GM18873 (cell line): ENCODE results near the gene RELB.

Experiments
- ATAC-seq: cut with Tn5 transposase; IDR thresholded peaks from one replicate; pipeline ENCODE4 v1.9.1; 2021; ENCODE audit warnings: mild to moderate bottlenecking, moderate library complexity, moderate number of reproducible peaks; ENCODE audit not compliant: unreplicated experiment, low FRiP score

RELB gene

DNA sequence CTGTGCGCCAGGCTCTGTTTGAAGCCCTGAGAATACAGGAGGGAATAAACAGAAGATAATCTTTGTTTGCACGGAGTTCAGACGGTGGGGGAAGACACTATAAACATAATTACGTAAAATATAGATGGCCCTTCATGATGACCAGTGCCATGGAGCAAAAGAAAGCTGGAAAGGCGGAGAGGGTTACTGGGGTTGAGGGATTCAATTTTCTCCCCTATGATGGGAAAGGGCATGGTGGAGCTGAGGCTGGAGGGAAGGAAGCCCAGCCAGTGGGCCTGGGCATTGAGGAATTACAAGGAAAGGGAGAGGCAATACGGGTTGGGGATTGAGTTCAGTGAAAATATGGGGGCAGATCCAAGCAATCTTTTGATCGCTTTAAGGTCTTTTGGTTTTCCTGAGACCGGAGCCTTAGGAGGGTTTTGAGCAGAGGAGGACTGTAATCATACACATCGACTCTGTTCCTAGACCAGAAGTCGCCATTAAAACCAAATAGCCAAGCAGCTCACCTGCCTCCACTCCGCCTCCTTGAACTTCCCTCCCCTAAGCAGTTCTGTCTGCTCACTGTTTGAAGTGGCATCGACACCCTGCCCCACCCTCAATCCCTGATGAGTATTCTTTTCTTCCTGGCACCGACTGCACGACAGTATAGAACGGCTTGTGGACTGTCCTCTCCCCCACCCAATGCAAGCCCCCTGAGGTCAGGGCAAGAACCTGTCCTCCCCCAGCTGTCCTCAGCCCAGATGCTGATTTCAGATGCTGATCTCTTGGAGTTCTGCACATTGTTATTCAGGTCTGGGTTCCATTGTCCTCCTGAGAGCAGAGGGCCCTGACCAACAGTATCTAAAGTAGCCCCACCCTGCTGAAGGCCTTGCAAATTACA lies 75.8 kb downstream of the RELB start:
- no peak for ATAC-seq

DNA sequence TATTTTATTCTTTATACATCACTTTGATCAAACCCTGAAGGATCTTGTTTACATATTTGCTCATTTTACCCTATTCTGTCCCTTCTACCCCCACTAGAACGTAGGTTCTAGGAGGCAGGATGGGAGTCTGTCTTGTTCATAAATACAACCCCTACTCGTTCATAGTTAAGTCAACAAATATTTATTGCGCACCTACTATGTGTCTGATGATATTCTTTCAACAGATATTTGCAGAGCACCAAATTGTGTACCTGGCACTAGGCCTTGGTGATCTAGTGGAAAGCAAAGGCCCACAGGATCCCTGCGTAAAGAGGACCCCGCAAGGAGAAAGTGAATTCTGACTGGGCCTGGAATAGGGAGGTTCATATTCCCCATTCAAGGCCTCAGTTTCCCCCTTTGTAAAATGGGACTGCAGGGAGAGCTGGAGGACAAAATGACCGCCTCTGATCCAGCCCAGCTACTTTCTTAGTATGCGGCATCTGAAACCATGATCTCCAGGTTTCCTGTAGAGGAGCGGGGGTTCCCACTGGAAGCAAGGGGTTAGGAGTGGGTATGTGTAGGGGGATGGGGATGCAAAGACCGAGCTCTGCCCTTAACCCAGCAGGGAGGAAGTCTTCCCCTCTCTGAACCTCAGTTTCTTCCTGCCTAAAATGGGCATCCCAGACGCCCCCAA lies 77.3 kb downstream of the RELB start:
- no peak for ATAC-seq

DNA sequence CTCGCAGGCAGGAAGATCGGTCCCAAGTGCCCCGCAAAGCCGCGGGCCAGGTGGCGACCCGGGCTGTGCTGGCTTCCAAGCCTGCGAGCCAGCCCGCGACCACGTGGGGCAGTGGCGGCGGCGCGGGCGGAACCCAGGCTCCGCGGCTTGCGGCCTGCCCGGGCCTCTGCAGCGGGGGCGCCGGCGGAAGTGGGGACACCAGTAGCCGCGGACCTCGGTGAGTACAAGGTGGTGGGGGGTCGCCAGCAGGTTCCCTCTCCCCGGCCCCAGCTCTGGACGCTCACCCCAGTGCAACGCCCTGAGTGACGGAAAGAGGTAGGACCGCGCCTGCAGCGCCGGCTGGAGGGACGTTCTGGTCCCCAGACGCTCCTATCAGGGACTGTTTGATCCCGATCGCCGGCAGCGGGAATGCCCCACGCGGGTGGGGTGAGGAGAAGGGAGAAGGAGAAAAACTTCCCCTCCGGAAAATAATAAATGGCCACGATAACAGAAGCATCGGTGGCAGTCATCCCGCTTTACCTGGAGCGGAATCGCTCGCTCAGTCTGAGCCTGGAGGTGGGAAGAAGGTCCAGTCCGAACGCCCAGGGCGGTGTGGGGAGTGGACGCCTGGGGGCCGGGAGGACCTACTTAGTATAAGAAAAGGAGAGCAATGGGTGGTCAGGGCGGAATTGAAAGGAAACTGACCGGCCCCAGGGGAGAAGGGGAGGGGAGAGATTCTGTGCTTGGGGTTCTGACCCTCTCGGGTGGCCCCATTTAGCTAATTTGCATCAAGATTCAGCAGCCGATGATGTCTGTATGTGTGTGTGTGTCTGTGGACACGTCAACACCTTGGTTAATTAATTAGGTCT lies 78.0 kb downstream of the RELB start, which contains the start of gene GEMIN7:
GEMIN7 (plus strand) TSS at position 198 of the 848 bp plus-strand sequence. CDS start 10,855 bp downstream, outside the sequence.
- ATAC-seq = no peak

DNA sequence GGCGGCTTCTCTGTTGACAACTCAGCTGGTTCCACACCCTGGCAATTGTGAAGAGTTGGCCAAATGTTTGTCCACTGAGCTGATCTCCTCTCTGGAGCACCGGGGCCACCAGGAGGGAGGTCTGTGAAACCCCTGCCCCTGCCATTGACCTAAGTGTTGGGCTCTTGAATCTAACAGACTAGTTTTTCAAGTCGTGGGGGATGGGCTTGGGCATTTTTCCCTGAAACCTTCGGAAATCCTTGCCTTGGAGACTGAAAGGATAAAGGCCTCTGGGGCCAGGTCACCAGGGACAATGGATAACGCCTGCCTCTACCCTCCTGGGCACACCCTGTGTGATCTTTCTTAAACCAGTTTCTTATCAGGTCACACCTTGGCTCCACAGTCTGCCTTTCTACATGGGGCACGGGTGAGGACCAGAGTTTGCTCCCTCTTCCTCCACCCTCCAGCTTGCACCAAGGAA lies 78.7 kb downstream of the RELB start:
- ATAC-seq = no peak

DNA sequence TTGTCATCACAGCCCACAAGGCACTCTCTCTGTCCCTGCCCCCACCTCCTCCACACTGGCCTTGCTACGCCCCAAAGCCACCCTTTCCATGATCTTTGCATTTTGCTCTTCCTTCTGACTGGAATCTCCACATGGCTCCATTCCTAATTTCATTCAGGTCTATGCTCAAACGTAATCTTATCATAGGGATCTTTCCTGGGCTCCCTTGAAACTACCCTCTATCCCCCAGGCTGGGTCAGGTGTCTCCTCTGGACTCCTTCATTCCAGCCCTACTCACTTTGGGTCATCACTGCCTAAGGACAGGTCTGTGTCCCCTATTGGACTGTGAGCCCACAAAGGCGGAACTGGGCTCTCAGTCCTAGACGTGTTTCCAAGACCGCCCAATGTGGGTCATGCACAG lies 80.9 kb downstream of the RELB start:
- ATAC-seq = no peak

DNA sequence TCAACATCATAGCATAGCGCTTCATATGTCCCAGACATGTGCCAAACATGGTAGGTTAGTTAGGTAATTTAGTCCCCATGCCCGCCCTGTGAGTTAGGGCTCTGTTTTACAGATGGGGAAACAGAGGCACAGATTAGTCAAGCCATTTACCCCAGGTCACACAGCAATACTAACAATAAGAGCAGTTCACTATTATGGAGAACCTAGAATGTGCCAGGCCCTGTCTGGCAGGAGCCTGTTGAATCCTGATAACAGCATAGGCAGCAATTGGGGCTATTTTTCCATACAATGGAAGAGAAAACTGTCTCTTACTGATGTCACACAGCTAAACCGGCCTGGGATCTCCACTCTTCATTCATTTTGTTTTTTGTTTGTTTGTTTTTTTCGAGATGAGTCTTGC lies 85.2 kb downstream of the RELB start:
- no peak for ATAC-seq

DNA sequence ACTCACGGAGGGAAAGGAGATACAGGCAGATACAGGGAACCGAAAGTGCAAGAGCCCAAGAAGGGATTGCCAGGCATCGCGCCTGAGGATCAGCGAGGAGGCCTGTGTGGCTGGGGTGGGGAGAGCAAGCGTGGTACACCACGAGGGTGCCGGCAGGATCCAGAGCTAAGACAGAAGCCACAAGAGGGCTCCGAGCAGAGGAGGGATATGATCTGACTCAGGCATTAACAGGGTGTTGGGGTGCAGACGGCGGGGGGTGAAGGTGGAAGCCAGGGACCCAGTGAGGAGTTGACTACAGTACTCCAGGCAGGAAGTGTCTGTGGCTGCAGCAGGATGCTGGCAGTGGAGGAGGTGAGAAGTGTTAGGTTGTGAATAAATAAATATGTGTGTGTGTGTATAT lies 86.3 kb downstream of the RELB start:
- ATAC-seq = no peak
